ENCODE results near the gene RIMBP2. TPM values are rescaled to one million over a fixed set of nuclear protein-coding genes. Genes with fewer than 3 reads are reported as not detected.

Gene RIMBP2
- total RNA-seq, 1 donor from 2014 or later = 0.27 TPM

DNA sequence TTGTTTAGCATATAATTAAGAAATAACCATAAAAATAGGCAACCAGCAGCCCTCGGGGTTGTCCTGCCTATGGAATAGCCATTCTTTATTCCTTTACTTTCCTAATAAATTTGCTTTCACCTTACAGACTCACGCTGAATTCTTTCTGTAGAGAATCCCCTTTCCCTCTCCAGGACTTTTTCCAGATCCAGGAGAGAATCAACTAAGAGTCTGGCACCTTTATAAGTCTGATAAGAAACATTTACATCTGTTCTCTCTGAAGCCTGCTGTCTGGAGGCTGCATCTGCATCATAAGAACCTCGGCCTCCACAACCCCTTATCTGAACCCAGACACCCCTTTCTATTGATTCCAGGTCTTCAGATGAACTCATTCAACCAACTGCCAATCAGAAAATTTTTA lies 32.3 kb downstream of the RIMBP2 start:
- Histone ChIP-seq H3K9me3 (no peaks in the 10 kb centered on the region), H3K27ac (no peak overlapping the region), H3K36me3 (no peaks in the 10 kb centered on the region), H3K4me3 (no peak overlapping the region), H3K4me1 (no peaks in the 10 kb centered on the region), H3K27me3 (ENCODE audit: low read depth) (peaks cover 30% of the 10 kb centered on the region)
- DNase-seq (no peak), ATAC-seq (no peak)
- intact Hi-C loops (cut with DNase I) = no loop called here
- TF ChIP-seq, protein P1, sequence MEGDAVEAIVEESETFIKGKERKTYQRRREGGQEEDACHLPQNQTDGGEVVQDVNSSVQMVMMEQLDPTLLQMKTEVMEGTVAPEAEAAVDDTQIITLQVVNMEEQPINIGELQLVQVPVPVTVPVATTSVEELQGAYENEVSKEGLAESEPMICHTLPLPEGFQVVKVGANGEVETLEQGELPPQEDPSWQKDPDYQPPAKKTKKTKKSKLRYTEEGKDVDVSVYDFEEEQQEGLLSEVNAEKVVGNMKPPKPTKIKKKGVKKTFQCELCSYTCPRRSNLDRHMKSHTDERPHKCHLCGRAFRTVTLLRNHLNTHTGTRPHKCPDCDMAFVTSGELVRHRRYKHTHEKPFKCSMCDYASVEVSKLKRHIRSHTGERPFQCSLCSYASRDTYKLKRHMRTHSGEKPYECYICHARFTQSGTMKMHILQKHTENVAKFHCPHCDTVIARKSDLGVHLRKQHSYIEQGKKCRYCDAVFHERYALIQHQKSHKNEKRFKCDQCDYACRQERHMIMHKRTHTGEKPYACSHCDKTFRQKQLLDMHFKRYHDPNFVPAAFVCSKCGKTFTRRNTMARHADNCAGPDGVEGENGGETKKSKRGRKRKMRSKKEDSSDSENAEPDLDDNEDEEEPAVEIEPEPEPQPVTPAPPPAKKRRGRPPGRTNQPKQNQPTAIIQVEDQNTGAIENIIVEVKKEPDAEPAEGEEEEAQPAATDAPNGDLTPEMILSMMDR (IDR thresholded peaks at IDR 0.05) = no peak

DNA sequence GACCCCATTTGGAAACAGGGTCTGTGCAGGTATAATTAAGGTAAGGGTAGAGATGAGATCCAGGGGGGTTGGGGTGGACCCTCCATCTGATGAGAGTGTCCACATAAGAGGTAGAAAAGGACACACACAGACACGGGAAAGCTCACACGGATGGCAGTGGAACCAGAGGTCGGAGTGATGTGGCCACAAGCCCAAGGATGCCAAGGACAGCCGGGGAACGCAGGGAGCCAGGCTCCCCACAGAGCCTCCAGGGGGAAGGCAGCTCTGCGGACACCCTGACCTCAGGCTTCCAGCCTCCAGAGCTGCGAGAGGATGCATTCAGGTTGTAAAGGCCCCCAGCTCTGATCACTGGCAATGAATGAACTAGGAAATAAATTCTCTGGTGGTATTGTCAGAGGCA lies 33.0 kb downstream of the RIMBP2 start:
- TF ChIP-seq, protein P1 (IDR thresholded peaks at IDR 0.05) = no peak
- H3K27me3 ChIP-seq (ENCODE audit: low read depth) = peaks cover 23% of the 10 kb centered on the region
- no peak for ATAC-seq

DNA sequence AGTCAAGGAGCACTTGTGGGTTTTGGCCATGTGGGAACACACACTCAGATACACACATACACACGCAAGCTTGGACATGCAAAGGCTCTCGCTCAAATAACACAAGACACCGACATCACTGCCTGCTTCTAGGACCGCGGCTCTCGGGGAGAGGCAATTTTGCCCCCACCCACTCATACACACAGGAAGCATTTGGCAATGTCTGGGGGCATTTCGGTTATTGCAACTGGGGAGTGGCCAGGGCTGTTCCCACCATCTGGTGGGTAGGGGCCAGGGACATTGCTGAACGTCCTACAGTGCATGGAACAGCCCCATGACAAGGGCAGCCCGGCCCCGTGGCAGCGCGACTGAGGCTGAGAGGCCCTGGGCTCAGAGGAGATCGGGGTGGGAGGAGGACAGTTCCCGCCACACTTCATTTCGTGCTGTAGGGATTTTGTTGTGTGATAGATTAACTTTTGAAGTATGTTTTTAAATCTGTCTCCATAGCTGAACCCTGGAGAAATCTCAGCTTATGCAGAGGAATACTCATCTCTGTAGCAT lies 35.6 kb downstream of the RIMBP2 start:
- H3K27me3 ChIP-seq (ENCODE audit: low read depth) = peaks cover 8% of the 10 kb centered on the region
- H3K9me3 ChIP-seq = no peaks in the 10 kb centered on the region
- H3K27ac ChIP-seq = no peak overlapping the region
- DNase-seq = no peak
- H3K4me3 ChIP-seq = no peak overlapping the region
- intact Hi-C loops (cut with DNase I) = no loop called here
- peak in 1 of 2 donors; percentile 24 for ATAC-seq
- H3K4me1 ChIP-seq = no peaks in the 10 kb centered on the region
- H3K36me3 ChIP-seq = no peaks in the 10 kb centered on the region
- TF ChIP-seq, protein P1 (IDR thresholded peaks at IDR 0.05) = no peak

More for the DNA sequence above, 33.0 kb downstream of the RIMBP2 start:
- H3K9me3 ChIP-seq = no peaks in the 10 kb centered on the region
- no peak overlapping the region for H3K27ac ChIP-seq
- H3K4me3 ChIP-seq = no peak overlapping the region
- no peaks in the 10 kb centered on the region for H3K36me3 ChIP-seq
- no peaks in the 10 kb centered on the region for H3K4me1 ChIP-seq
- DNase-seq = no peak
- intact Hi-C loops (cut with DNase I) = no loop called here

DNA sequence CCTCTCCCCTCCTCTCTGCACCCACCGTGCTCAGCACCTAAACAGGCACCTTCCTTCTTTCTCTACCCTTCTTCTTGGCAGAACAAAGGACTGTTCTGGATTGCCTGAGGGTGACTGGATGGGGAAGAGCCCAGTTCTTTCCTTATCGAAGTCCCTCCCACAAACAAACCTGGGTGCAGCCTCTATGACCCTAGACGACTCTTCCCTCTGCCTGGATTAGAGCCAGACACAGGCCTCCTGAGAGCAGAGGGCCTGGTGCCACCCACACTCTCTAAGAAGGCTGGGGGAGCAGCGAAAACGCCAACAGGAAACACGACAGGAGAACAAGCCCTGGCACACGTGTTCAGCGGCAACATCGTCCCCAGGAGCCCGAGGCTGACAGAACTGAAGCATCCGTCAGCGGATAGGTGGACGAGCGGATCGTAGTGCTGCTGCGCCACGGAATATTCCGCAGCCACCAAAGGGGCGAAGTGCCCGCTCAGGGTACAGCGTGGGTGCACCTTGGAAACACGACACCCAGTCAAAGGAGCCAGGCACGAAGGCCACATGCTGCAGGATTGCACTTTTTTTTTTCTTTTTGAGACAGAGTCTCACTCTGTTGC lies 38.0 kb downstream of the RIMBP2 start:
- intact Hi-C loops (cut with DNase I) = no loop called here
- DNase-seq = no peak
- Histone ChIP-seq H3K27me3 (ENCODE audit: low read depth) (peaks cover 2% of the 10 kb centered on the region), H3K9me3 (no peaks in the 10 kb centered on the region), H3K27ac (no peak overlapping the region), H3K4me3 (no peak overlapping the region), H3K36me3 (no peaks in the 10 kb centered on the region), H3K4me1 (no peaks in the 10 kb centered on the region)
- TF ChIP-seq, protein P1 (IDR thresholded peaks at IDR 0.05) = no peak
- ATAC-seq = no peak

DNA sequence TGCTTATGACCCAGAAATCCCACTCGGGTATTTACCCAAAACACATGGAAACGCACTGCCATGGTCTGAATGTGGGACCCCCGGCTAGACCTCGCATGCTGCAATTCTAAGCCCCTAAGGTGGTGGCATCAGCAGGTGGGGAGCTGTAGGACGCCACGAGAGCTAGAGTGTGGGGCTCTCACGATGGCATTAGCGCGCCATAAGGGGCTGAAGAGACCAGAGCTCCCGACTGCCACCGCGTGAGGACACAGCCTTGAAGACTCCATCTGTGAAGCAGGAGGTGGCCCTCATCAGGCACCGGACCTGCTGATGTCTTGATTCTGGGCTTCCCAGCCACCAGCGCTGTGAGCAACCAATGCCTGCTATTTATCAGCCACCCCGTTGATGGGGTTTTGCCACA lies 40.3 kb downstream of the RIMBP2 start:
- no peak overlapping the region for H3K27ac ChIP-seq
- no peaks in the 10 kb centered on the region for H3K4me1 ChIP-seq
- ATAC-seq (no peak), DNase-seq (no peak)
- no peaks in the 10 kb centered on the region for H3K27me3 ChIP-seq (ENCODE audit: low read depth)
- intact Hi-C loops (cut with DNase I) = no loop called here
- TF ChIP-seq, protein P1 (IDR thresholded peaks at IDR 0.05) = no peak
- no peaks in the 10 kb centered on the region for H3K36me3 ChIP-seq
- H3K9me3 ChIP-seq = no peaks in the 10 kb centered on the region
- no peak overlapping the region for H3K4me3 ChIP-seq
